Left forelimb (tissue), 1 donor: ENCODE measurements around the gene NECAB3.
"Not testable (repeated sequence)": the region's sequence is repeated elsewhere in the genome, so short reads cannot be mapped to it uniquely, and the experiment has no call there.

Experiments
- DNase-seq: peaks from one replicate; pipeline ENCODE4 v3.0.0-alpha.2; 2018; ENCODE audit warnings: low spot score

NECAB3 gene

DNA sequence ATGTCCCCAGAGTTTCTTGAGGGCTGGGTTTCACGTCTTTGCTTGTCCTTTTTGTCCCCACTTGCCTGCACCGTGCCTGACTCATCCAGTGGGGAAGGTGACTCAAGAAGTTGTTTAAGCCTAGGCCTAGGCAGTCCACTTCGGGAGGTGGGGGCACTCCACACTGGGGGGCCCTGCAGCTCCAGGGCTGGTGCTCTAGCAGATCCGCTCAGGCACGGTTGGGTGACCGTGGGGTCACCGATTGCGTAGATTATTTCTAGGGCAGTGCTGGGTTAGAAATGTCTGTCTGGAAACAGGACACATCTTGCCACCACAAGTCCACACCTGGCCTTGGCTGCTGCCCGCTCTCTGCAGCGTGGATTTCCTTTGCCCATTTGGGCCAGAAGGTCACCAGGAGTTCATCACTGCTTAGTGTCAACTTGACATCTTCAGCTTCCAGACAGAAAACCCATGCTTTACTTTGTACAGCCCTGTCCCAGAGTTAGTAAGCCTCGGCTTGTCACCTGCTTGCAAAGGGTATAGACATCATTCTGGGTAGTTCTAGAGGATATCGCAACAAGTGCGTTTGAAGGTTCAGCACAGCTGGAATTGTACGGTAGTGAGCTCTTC, 25.7 kb downstream of the NECAB3 start:
- no peak for DNase-seq

DNA sequence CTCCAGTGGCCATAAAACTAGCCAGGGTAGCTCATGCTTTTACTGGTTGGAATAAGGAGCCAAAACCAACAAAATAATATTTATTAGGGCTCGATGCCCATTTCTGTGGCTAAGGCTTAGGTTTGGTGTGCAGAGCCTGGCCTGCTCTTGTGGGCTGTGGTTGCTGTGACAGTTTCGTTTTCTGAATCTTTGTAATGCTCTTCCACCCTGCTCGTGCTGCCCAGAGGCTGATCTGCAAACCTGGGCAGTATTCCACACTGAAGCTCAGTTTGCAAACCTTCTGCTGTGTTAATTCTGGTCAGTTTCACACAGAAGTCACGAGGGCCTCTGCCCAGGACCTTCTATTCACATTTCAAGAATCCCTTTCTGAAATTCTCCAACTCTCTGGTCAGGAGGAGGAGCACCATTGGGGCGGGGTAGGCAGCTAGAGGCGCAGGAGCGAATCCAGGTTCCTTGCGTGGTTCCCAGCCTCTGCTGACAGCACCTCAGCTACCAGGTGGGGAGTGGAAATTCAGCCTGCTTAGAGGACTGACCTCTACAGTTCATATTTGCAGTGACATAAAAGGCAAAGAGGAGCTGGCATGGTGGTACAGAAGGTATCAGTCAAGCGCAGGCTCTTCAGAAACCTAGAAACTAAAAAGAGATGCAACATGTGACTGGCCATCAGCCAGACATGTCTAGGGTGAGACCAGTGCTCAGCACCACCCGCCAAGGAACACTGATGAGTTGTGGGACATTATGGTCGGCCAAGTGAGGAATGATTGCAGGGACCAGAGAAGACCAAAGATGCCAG, 26.4 kb downstream of the NECAB3 start:
- DNase-seq: no peak

- DNase-seq: not testable (repeated sequence)
Observed at GRCh38 chr20:33646959-33647602, 27.1 kb downstream of the NECAB3 start.

GRCh38 chr20:33646191-33646590, 28.0 kb downstream of the NECAB3 start:
- no peak for DNase-seq

- DNase-seq: no peak
Observed at GRCh38 chr20:33645396-33645795, 28.8 kb downstream of the NECAB3 start.

DNA sequence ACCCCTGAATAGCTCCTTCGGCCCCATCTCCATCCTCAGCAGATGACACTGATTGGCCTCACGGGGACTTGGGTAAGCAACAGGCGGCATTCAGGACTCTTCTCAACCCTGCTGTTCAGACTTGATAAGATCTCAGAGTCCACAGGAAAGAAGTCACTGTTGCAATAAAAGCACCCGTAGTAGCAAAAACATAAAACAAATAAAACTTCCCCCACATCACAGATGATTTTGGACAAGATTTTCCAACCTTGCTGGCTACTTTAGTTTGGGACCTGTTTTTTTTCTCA, 29.2 kb downstream of the NECAB3 start:
- DNase-seq: no peak

DNA sequence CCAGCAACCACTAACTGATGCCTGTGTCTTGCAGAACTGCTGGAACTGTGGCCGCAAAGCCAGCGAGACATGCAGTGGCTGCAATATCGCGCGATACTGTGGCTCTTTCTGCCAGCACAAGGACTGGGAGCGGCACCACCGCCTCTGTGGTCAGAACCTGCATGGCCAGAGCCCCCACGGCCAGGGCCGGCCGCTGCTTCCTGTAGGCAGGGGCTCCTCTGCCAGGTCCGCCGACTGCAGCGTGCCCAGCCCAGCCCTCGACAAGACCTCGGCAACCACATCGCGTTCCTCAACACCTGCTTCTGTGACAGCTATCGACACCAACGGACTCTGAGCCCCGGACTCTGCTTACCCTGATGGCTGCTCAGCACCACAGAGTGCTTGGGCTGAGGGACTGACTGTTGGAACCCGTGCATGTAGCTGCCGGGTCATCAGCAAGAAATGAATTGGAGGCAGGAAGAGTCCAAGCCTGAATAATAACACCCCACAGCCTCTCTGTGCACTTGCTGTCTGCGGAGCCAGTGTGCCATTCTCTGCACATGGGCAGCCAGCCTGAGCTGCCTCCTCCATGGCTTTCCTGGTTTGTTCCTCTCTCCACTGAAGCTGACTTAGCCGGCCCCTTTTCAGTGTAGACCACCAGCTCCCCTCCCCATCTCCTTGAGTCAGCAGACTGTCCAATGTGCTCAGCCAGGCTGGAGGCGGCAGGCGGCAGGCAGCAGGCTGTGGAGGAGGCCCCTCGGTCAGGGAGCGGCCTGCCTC, 29.7 kb downstream of the NECAB3 start:
- DNase-seq: no peak

DNA sequence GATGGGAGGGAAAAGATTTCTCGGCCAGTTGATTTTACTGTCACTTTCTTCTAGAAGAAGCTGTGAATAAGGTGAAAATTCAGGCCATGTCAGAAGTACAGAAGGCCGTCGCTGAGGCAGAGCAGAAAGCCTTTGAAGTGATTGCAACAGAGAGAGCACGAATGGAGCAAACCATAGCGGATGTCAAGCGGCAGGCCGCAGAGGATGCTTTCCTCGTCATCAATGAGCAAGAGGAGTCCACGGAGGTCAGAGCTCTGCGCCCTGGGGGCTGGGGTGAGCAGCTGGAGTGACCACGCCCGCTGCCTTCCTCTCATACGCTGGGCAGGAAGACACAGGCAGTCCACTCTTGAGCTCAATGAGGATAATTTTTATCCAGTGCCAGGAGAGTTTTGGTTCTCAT, 33.9 kb downstream of the NECAB3 start:
- DNase-seq: no peak

DNA sequence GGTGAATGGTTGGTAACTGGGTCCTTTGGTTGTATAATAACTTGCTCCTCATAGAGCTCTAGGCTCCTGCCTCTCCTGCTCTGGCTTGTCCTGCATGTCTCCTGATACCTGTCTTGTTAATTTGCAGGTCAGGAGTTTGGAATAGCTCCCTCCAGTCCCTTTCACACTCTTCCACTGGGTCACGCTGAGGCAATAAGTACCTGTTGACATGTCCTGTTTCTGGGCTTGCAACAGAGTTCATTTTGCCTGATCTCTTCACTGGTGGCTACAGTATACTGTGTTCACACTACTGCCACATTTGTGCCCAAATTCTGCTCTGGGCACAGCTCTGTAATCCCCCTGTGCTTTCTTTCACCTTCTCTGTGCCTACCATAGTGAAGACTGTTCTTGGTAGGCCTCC, 37.5 kb downstream of the NECAB3 start:
- DNase-seq: no peak

- DNase-seq: no peak
Observed at GRCh38 chr20:33635341-33635740, 38.9 kb downstream of the NECAB3 start.

GRCh38 chr20:33631910-33632309, 42.3 kb downstream of the NECAB3 start:
- not testable (repeated sequence) for DNase-seq

DNA sequence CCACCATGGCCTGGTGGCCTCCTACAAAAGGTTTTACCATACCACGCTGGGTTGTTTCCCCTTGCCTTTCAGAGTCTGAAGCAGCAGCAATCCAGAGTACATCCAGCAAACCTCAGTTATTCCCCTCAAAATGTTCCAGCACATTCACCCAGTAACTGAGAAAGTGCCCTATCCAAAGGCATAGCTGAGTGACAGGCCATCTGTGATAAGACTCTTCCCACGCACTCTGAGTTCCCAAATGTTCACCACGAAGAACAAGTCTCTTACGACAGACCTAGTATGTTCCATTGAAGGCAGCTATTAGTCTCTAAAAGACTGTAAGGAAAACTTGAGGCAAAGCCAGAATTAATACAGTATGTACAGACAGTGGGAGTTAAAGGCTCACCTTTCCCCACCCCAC, 43.7 kb downstream of the NECAB3 start:
- DNase-seq: no peak

- no peak for DNase-seq
Observed at GRCh38 chr20:33629979-33630378, 44.2 kb downstream of the NECAB3 start.

GRCh38 chr20:33629533-33629932, 44.7 kb downstream of the NECAB3 start:
- DNase-seq: no peak

- DNase-seq: no peak
Observed at GRCh38 chr20:33627577-33628216, 46.5 kb downstream of the NECAB3 start.

DNA sequence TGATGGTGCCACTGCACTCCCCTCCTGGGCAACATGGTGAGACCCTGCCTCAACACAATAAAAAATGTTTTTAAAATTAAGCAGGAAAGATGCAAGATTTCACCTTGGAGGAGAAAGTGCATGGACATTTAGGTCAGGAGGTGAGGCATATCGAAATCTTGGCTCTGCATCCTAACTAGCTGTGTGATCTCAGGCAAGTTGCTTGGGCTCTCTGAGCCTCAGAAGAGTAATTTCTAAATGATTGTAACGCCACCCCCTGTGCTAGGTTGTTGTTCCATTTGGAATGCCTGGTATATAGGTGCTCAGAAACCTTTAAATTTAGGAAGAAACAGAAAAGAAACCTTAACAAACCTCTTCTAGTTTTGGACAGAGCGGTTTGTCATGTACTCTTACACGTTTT, 48.0 kb downstream of the NECAB3 start:
- no peak for DNase-seq

DNA sequence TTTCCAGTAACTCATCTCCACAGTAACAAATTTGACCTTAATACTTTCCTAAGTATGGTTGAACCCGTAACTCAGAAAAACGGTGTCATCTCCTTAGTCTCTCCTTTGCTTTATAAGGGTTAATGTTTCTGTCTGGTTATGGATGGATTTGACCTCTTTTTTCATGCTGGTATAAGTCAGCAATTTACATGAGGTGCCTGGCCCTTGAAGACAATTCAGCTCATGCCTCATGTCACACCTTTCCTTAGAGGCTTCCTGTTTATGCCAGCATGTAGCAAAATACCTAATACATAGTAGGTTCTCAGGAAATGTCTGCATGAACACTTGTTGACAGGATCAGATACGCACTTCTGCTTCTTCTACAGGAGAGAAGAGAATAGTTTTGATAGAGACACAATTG, 49.8 kb downstream of the NECAB3 start:
- DNase-seq: no peak

- no peak for DNase-seq
Observed at GRCh38 chr20:33622705-33623365, 51.4 kb downstream of the NECAB3 start.

- DNase-seq: no peak
Observed at GRCh38 chr20:33621717-33622400, 52.4 kb downstream of the NECAB3 start.

DNA sequence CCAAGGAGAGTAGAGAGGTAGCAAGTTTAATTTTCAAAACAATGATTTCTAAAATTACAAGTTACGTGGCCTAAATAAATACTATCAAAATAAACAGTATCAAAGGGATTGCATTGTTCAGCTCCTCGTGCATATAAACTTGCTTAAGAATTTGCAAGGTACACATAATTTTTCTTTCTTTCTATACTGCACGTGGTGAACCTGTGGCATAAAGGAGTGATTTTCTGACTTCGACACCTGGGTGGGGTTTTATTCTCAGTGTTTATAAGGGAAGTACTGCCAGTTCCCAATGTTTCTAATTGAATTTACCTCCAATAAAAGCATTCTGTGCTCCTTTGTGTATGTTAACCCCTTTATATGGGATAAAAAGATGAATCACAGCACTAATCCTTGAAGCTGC, 62.2 kb downstream of the NECAB3 start:
- no peak for DNase-seq

DNA sequence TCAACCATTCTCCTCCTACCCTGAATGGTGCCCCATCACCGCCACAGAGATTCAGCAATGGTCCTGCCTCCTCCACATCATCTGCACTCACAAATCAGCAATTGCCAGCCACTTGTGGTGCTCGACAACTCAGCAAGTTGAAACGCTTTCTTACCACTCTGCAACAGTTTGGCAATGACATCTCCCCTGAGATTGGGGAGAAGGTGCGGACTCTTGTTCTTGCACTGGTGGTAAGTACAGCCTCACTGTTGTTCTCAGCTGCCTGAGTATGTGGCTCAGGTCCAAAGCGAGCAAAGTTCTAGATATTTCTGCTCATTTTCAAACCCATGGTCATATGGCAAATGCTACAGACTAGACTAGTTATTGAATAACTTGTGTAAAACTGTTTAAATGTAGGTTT, 63.1 kb downstream of the NECAB3 start:
- no peak for DNase-seq
